Mucosa of descending colon (tissue), 3 donors: Measurements from ENCODE around the gene VPS35L. TPM values are rescaled to one million over a fixed set of nuclear protein-coding genes. Genes with fewer than 3 reads are reported as not detected.
A peak's percentile ranks its signal among the peaks of the same experiment; 100 is the strongest.

Source experiments
- ATAC-seq: fragments of 200-7000 bp; cut with Tn5 transposase; one replicate; pipeline ENCODE4 v1.9.1; 2020; ENCODE audit warnings: mild to moderate bottlenecking, moderate library complexity
- DNase-seq, 3 donors: peaks; one replicate each; pipeline ENCODE4 v3.0.0-alpha.2; 2020
- H3K36me3 ChIP-seq: fragments of 200-600 bp; one replicate; pipeline ENCODE4 v1.8.0; 2021; ENCODE audit warnings: low read depth, mild to moderate bottlenecking
- H3K4me1 ChIP-seq: fragments of 200-600 bp; one replicate; pipeline ENCODE4 v1.8.0; 2021; ENCODE audit warnings: low read depth, mild to moderate bottlenecking
- H3K4me3 ChIP-seq: fragments of 200-600 bp; one replicate; pipeline ENCODE4 v1.8.0; 2021; ENCODE audit warnings: mild to moderate bottlenecking
- H3K9me3 ChIP-seq: fragments of 200-600 bp; one replicate; pipeline ENCODE4 v1.8.0; 2021; ENCODE audit warnings: mild to moderate bottlenecking
- CTCF ChIP-seq: fragments of 200-600 bp; IDR thresholded peaks from one replicate; pipeline ENCODE4 v1.8.0; 2022; ENCODE audit warnings: antibody characterized with exemption, mild to moderate bottlenecking
- intact Hi-C, 2 donors: fragments of 100-400 bp; cut with DNase I in 1 of 2; cut with micrococcal nuclease in 1 of 2; formaldehyde crosslinking; loops; one replicate each; pipeline versions ENCODE4 v1.11.0 to v1.11.1; 2022; cut with DNase I, micrococcal nuclease
- total RNA-seq, 3 donors: library from RNA; stranded (reverse); fragmentation: NEBNext Ultra II Directional in 2 of 3; extraction: Animal tissue kit (Norgen Biotek cat#: 25700) in 2 of 3; gene quantifications; one replicate each; pipeline versions ENCODE4 v1.2.1 to v1.2.4, GENCODE V29; 2021 to 2023
- donor health status: DM: no; HTN: no; CAD: no; lungs with moderate emphysema.
- donor health status: DM: no; HTN: no; CAD: no.
- donor health status: DM: no; HTN: yes; CAD: no.

The VPS35L gene
- total RNA-seq, 3 donors from 2014 or later: 47.2 to 61.7 (median 61.4) TPM

DNA sequence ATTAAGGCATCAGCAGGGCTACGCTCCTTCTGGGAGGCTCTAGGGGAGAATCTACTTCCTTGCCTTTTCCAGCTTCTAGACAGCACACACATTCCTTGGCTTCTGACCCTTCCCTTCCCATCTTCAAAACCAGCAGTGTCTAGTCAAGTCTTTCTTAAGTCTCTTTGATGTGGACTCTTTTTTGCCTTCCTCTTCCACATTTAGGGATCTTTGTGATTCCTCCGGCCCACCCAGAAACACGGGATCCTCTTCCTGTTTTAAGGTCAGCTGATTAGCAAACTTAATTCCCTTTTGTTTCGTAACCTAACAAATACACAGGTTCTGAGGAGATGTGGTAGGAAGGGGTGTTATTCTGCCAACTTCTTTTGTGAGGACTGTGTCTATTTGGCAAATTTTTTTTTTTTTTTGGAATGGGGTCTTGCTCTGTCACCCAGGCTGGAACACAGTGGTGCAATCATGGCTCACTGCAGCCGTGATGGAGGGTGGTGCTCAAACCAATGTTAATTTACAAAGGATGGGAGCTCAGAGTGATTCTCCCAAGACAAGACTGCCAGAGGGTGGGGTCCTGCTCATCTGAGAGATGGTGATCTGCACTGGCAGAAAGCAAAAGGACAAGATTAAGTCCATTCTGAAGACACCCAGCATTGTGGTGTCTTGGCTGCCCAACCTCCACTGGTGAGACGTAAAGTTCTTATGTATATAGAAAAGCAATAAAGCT is 147.8 kb downstream of the VPS35L start:
- H3K36me3 ChIP-seq: peaks cover 3% of the 10 kb centered on the region
- TF ChIP-seq CTCF: no peak
- ATAC-seq (no peak), DNase-seq (no peak)
- H3K9me3 ChIP-seq: no peaks in the 10 kb centered on the region
- no peak overlapping the region for H3K4me3 ChIP-seq
- intact Hi-C loops: no loop called here
- H3K4me1 ChIP-seq: peaks cover 24% of the 10 kb centered on the region

DNA sequence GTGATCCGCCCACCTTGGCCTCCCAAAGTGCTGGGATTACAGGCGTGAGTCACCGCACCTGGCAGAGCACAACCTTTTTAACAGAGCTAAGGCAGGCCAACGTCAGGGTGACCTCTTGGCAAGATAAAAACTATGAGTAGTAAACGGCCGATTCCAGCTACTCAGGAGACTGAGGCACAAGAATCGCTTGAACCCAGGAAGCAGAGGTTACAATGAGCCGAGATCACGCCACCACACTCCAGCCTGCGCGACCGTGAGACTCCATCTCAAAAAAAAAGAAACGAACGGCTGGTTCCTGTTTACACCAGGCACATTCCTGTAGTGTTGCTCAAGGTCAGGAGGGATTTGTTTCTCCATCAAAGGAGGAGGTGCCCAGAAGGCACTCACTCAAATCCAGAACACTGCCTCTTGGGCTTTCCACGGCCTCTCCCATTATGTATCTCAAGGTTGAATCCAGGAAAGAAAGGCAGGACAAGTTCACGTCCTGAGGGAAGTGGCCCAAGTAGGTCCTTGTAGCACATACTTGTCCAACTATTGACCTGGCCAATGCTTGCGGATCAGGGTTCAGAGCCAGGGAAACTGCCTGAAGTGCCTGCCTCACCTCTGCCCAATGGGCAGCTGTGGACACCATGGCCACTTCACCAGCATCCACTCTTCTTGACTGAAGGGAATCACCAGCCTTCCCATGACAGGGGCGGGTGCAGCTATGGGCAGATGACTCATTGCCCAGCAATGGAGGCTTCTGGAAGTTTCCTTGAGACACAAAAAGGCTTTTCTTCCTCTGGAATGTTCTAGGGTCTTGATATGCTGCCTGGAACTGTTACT is 149.0 kb downstream of the VPS35L start:
- no peak for TF ChIP-seq CTCF
- intact Hi-C loops: no loop called here
- H3K4me3 ChIP-seq: no peak overlapping the region
- peak; percentile 32 for ATAC-seq
- no peak for DNase-seq
- peaks cover 3% of the 10 kb centered on the region for H3K36me3 ChIP-seq
- no peaks in the 10 kb centered on the region for H3K9me3 ChIP-seq
- H3K4me1 ChIP-seq: peaks cover 16% of the 10 kb centered on the region

- ATAC-seq (no peak), DNase-seq (no peak)
- H3K9me3 ChIP-seq: no peaks in the 10 kb centered on the region
- H3K4me3 ChIP-seq: no peak overlapping the region
- H3K4me1 ChIP-seq: peaks cover 10% of the 10 kb centered on the region
- intact Hi-C loops: no loop called here
- no peak for TF ChIP-seq CTCF
- peaks cover 3% of the 10 kb centered on the region for H3K36me3 ChIP-seq
Observed at GRCh38 chr16:19705146-19705501, 149.6 kb downstream of the VPS35L start.

GRCh38 chr16:19705843-19706242 is 150.3 kb downstream of the VPS35L start:
- H3K4me3 ChIP-seq: no peak overlapping the region
- H3K4me1 ChIP-seq: peaks cover 3% of the 10 kb centered on the region
- intact Hi-C loops: no loop called here
- H3K9me3 ChIP-seq: no peaks in the 10 kb centered on the region
- ATAC-seq (no peak), DNase-seq (no peak)
- TF ChIP-seq CTCF: no peak
- peaks cover 4% of the 10 kb centered on the region for H3K36me3 ChIP-seq

DNA sequence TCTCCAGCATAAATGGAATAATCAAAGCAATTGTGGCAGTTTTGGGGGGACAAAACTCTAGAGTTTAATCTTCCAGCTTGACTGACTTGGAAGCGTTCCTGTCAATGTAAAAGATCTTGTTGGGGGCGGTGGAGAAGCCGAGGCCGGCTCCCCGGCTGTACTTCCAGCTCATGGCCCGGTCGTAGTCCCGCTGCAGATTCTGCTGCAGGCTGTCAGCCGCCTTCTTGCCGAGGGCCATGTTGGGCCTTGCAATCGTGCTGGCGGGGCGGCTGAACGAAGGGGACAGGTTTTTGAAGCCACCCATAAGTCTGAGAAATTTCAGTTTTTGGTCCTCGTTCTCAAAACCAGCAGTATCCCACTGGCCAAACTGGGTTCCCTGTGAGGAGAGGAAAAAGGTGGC is 151.3 kb downstream of the VPS35L start:
- H3K9me3 ChIP-seq: no peaks in the 10 kb centered on the region
- no peak for TF ChIP-seq CTCF
- intact Hi-C loops: no loop called here
- DNase-seq: no peak
- H3K36me3 ChIP-seq: peaks cover 3% of the 10 kb centered on the region
- no peak for ATAC-seq
- no peak overlapping the region for H3K4me3 ChIP-seq
- no peaks in the 10 kb centered on the region for H3K4me1 ChIP-seq
